NCI-H345 treated with DMSO at 0.1 percent for 48 hours (cell line): ENCODE measurements around the gene CGREF1.

Experiments
- DNase-seq: peaks from one replicate; lab custom pipeline; 2025; ENCODE audit not compliant: unreplicated experiment; lab: John Stamatoyannopoulos, UW

The CGREF1 gene

GRCh38 chr2:27074738-27075565, 44.0 kb downstream of the CGREF1 start:
- DNase-seq = peak; percentile 22

GRCh38 chr2:27073782-27074181, 45.1 kb downstream of the CGREF1 start:
- DNase-seq = no peak

- no peak for DNase-seq
Measured at GRCh38 chr2:27072920-27073319, 46.0 kb downstream of the CGREF1 start.

GRCh38 chr2:27071990-27072830, 46.7 kb downstream of the CGREF1 start:
- no peak for DNase-seq

- peak; percentile 82 for DNase-seq
Measured at GRCh38 chr2:27071277-27071989, 47.5 kb downstream of the CGREF1 start, which contains the start of gene OST4. OST4 (minus strand) TSS chr2:27071654.

- DNase-seq = no peak
Measured at GRCh38 chr2:27070653-27071276, 48.2 kb downstream of the CGREF1 start.

GRCh38 chr2:27069961-27070618, 48.8 kb downstream of the CGREF1 start:
- no peak for DNase-seq

GRCh38 chr2:27069436-27069835, 49.5 kb downstream of the CGREF1 start:
- no peak for DNase-seq

- no peak for DNase-seq
Measured at GRCh38 chr2:27067385-27067784, 51.5 kb downstream of the CGREF1 start.

- no peak for DNase-seq
Measured at GRCh38 chr2:27065128-27065527, 53.8 kb downstream of the CGREF1 start.

GRCh38 chr2:27060323-27060722, 58.6 kb downstream of the CGREF1 start:
- no peak for DNase-seq

- no peak for DNase-seq
Measured at GRCh38 chr2:27059141-27059820, 59.6 kb downstream of the CGREF1 start.

- no peak for DNase-seq
Measured at GRCh38 chr2:27058210-27058609, 60.7 kb downstream of the CGREF1 start.

GRCh38 chr2:27057184-27057583, 61.7 kb downstream of the CGREF1 start:
- no peak for DNase-seq

- DNase-seq = no peak
Measured at GRCh38 chr2:27054721-27055120, 64.2 kb downstream of the CGREF1 start.

GRCh38 chr2:27053776-27054175, 65.2 kb downstream of the CGREF1 start:
- DNase-seq = no peak

GRCh38 chr2:27053321-27053720, 65.6 kb downstream of the CGREF1 start:
- DNase-seq = no peak

GRCh38 chr2:27051902-27052645, 66.9 kb downstream of the CGREF1 start:
- DNase-seq = no peak
